CD14-positive monocyte (primary cell): ENCODE data around the gene MSI2. TPM values are rescaled to one million over a fixed set of nuclear protein-coding genes. Genes with fewer than 3 reads are reported as not detected.

Experiments
- DNase-seq, 3 donors: peaks; one replicate each; pipeline ENCODE4 v3.0.0-alpha.2; 2011 to 2022
- H2AFZ ChIP-seq: 2 replicates; pipeline ENCODE4 v1.6.0; 2012; ENCODE audit warnings: mild to moderate bottlenecking, low read depth, low read length, inconsistent platforms; ENCODE audit not compliant: insufficient read depth, poor library complexity, severe bottlenecking
- H3K27ac ChIP-seq, 2 donors: 1 replicate in 1 of 2; 2 replicates in 1 of 2; pipeline ENCODE4 v1.5.1; 2012 to 2013; ENCODE audit warnings: low read length in 2 of 2, control low read depth in 1 of 2, inconsistent platforms in 1 of 2, low read depth in 1 of 2, mild to moderate bottlenecking in 1 of 2
- H3K27me3 ChIP-seq, 2 donors: one replicate each; pipeline versions ENCODE4 v1.6.0 to v1.6.1; 2011 to 2013; ENCODE audit warnings: low read length in 2 of 2; ENCODE audit not compliant: control insufficient read depth in 2 of 2, insufficient read depth in 2 of 2
- H3K36me3 ChIP-seq, 2 donors: replicated peaks in 1 of 2; 1 replicate in 1 of 2; 2 replicates in 1 of 2; pipeline versions ENCODE4 v1.5.1 to v1.6.1; 2012 to 2013; ENCODE audit warnings: low read length in 2 of 2, control low read depth in 1 of 2, inconsistent platforms in 1 of 2, mild to moderate bottlenecking in 1 of 2; ENCODE audit not compliant: insufficient read depth in 2 of 2, control insufficient read depth in 1 of 2
- H3K4me1 ChIP-seq, 2 donors: 1 replicate in 1 of 2; 2 replicates in 1 of 2; pipeline versions ENCODE4 v1.5.1 to v1.6.1; 2012 to 2013; ENCODE audit warnings: low read length in 2 of 2, control low read depth in 1 of 2, inconsistent platforms in 1 of 2, mild to moderate bottlenecking in 1 of 2, moderate library complexity in 1 of 2; ENCODE audit not compliant: insufficient read depth in 2 of 2, control insufficient read depth in 1 of 2
- H3K4me2 ChIP-seq: replicated peaks from 2 replicates; pipeline ENCODE3; 2012; ENCODE audit warnings: low read length, moderate library complexity, mild to moderate bottlenecking; ENCODE audit not compliant: poor library complexity, severe bottlenecking; ENCODE audit errors: extremely low read depth
- H3K4me3 ChIP-seq, 3 experiments: fragments of 200-600 bp in 1 of 3; sonication (generic) in 1 of 3; replicated peaks in 1 of 3; 1 replicate in 2 of 3; 2 replicates in 1 of 3; pipeline ENCODE4 v1.5.1; 2011 to 2013; ENCODE audit warnings: low read length in 3 of 3, mild to moderate bottlenecking in 3 of 3, control low read depth in 2 of 3, low read depth in 2 of 3, inconsistent platforms in 1 of 3, moderate library complexity in 1 of 3
- H3K79me2 ChIP-seq: 2 replicates; pipeline ENCODE4 v1.6.0; 2012; ENCODE audit warnings: mild to moderate bottlenecking, control low read depth, inconsistent platforms, low read length, moderate library complexity; ENCODE audit not compliant: insufficient read depth
- H3K9ac ChIP-seq: 2 replicates; pipeline ENCODE4 v1.6.0; 2017; ENCODE audit warnings: low read length, mild to moderate bottlenecking; ENCODE audit not compliant: insufficient read depth, poor library complexity, severe bottlenecking
- H3K9me3 ChIP-seq, 2 donors: replicated peaks in 1 of 2; 1 replicate in 1 of 2; 2 replicates in 1 of 2; pipeline versions ENCODE4 v1.5.1 to v1.6.1; 2012 to 2013; ENCODE audit warnings: low read length in 2 of 2, control low read depth in 1 of 2; ENCODE audit not compliant: control insufficient read depth in 1 of 2, insufficient read depth in 1 of 2
- H4K20me1 ChIP-seq: 2 replicates; pipeline ENCODE4 v1.6.0; 2012; ENCODE audit warnings: mild to moderate bottlenecking, low read length, control low read depth, moderate library complexity; ENCODE audit not compliant: insufficient read depth
- H3K27ac Mint-ChIP-seq, 7 donors: one replicate each; pipeline ENCODE4 v1.8.0; 2020; ENCODE audit warnings: mild to moderate bottlenecking in 7 of 7, mixed read lengths in 7 of 7, moderate library complexity in 6 of 7, inconsistent platforms in 2 of 7
- H3K27me3 Mint-ChIP-seq, 3 donors: one replicate each; pipeline ENCODE4 v1.8.0; 2021 to 2022; ENCODE audit warnings: low read depth in 3 of 3, mild to moderate bottlenecking in 3 of 3, mixed read lengths in 3 of 3, moderate library complexity in 3 of 3, inconsistent platforms in 1 of 3
- H3K36me3 Mint-ChIP-seq, 2 donors: one replicate each; pipeline ENCODE4 v1.8.0; 2020; ENCODE audit warnings: mixed read lengths in 2 of 2, inconsistent platforms in 1 of 2, mild to moderate bottlenecking in 1 of 2
- H3K4me1 Mint-ChIP-seq: one replicate; pipeline ENCODE4 v1.8.0; 2020; ENCODE audit warnings: mild to moderate bottlenecking, mixed read lengths
- H3K4me3 Mint-ChIP-seq, 2 donors: one replicate each; pipeline ENCODE4 v1.8.0; 2020; ENCODE audit warnings: mild to moderate bottlenecking in 2 of 2, mixed read lengths in 2 of 2, moderate library complexity in 1 of 2
- H3K9me3 Mint-ChIP-seq, 7 donors: one replicate each; pipeline ENCODE4 v1.8.0; 2020 to 2022; ENCODE audit warnings: mixed read lengths in 7 of 7, mild to moderate bottlenecking in 6 of 7, moderate library complexity in 6 of 7, inconsistent platforms in 2 of 7
- CTCF ChIP-seq: fragments of 200-600 bp; IDR thresholded peaks from one replicate; pipeline ENCODE4 v1.8.0; 2022; ENCODE audit warnings: antibody characterized with exemption, mild to moderate bottlenecking
- WGBS: methylation state at CpG from one replicate; pipeline ENCODE4 v1.1.5; 2013; ENCODE audit warnings: missing lambda C conversion rate; ENCODE audit not compliant: insufficient coverage; 5-methylcytosine and 5-hydroxymethylcytosine counted together
- intact Hi-C, 2 donors: fragments of 100-400 bp; cut with micrococcal nuclease; formaldehyde crosslinking; loops; one replicate each; pipeline versions ENCODE4 v1.15.0 to v1.15.1; 2023
- polyA plus RNA-seq, 3 donors: library from polyadenylated mRNA; depleted of rRNA in 1 of 3; unstranded in 2 of 3; stranded (reverse) in 1 of 3; fragments of 300-500 nt in 2 of 3; fragments of >200 nt in 1 of 3; fragmentation: Illumina TruSeq in 2 of 3; gene quantifications; 1 replicate in 2 of 3; 2 replicates in 1 of 3; pipeline ENCODE4 v1.2.3, GENCODE V29; 2012 to 2021

Gene MSI2
- polyA plus RNA-seq, 3 donors, result 0.20 to 6.6 (median 0.37) TPM

DNA sequence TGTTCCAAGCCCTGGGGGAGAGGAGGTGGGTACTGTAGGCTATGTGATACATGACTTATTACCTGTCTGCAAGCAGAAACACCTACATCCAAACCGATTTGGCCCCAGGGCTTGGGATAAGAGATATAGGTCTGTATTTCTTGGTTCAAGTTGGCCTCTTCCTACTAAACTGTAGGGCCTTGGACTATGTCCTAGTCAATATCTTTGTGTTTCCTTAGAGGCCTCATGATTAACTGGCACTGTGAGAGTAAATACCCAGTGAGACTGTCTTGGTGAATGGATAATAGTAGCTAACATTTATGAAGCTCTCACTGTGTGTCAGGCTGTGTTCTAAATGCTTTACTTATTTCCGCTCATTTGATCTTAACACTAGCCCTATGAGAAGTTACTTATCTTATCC lies 70.0 kb downstream of the MSI2 start:
- H3K4me1 Mint-ChIP-seq, result no peaks in the 10 kb centered on the region
- Histone ChIP-seq H3K79me2 (no peaks in the 10 kb centered on the region), H3K4me3 (no peak overlapping the region), H3K4me1 (no peaks in the 10 kb centered on the region), H2AFZ (no peak overlapping the region), H4K20me1 (peaks cover 4% of the 10 kb centered on the region), H3K9me3 (no peaks in the 10 kb centered on the region), H3K27ac (no peak overlapping the region), H3K27me3 (no peaks in the 10 kb centered on the region), H3K4me2 (no peak overlapping the region), H3K36me3 (no peaks in the 10 kb centered on the region), H3K9ac (no peak overlapping the region)
- H3K9me3 Mint-ChIP-seq, result peaks cover 0 to 2% (median 0%) of the 10 kb centered on the region in 7 donors
- intact Hi-C loops, result no loop called here
- H3K4me3 Mint-ChIP-seq, result no peak overlapping the region
- WGBS, result no CpG with 5 or more reads among the region's 2 CpGs
- no peak for DNase-seq
- H3K27ac Mint-ChIP-seq, result peak overlapping the region in 1 of 7 donors; percentile 20
- TF ChIP-seq CTCF, result no peak
- H3K36me3 Mint-ChIP-seq, result peaks cover 0 to 12% of the 10 kb centered on the region in 2 donors
- peaks cover 0 to 2% (median 0%) of the 10 kb centered on the region in 3 donors for H3K27me3 Mint-ChIP-seq

DNA sequence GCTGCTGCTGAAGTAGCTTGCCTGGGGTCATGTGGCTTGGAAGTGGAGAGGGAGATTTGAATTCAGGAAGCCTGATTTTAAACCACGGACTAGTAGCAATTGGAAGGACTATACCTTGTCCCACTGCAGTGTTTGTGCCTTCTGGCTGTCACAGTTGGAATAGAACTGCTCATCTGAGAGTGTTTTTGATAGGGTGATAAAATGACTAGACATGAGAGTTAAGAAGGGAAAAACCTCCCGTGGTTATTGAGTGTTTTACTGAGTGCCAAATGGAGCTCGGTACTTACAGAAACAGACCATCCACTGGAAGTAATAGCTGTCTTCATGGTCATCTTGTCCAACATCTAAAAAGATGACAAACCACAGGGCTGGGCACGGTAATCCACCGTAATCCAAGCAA lies 70.4 kb downstream of the MSI2 start:
- no peak overlapping the region for H2AFZ ChIP-seq
- H3K4me2 ChIP-seq, result no peak overlapping the region
- 96% methylated on average over 3 of the region's 5 CpGs for WGBS
- peaks cover 4% of the 10 kb centered on the region for H4K20me1 ChIP-seq
- intact Hi-C loops, result no loop called here
- no peaks in the 10 kb centered on the region for H3K79me2 ChIP-seq
- H3K36me3 Mint-ChIP-seq, result peaks cover 0 to 13% of the 10 kb centered on the region in 2 donors
- no peak overlapping the region for H3K9ac ChIP-seq
- H3K9me3 ChIP-seq, result no peaks in the 10 kb centered on the region
- no peaks in the 10 kb centered on the region for H3K36me3 ChIP-seq
- no peak overlapping the region for H3K4me3 ChIP-seq
- H3K4me1 Mint-ChIP-seq, result no peaks in the 10 kb centered on the region
- peaks cover 0 to 3% (median 0%) of the 10 kb centered on the region in 3 donors for H3K27me3 Mint-ChIP-seq
- H3K4me3 Mint-ChIP-seq, result no peak overlapping the region
- no peak for TF ChIP-seq CTCF
- no peaks in the 10 kb centered on the region for H3K4me1 ChIP-seq
- H3K27ac Mint-ChIP-seq, result peak overlapping the region in 1 of 7 donors; percentile 20
- H3K27ac ChIP-seq, result no peak overlapping the region
- H3K27me3 ChIP-seq, result no peaks in the 10 kb centered on the region
- H3K9me3 Mint-ChIP-seq, result peaks cover 0 to 2% (median 0%) of the 10 kb centered on the region in 7 donors
- no peak for DNase-seq
